DOHH2 (cell line): ENCODE results near the gene CKB.

Experiments used
- EZH2phosphoT487 ChIP-seq: fragments of 200-600 bp; sonication (generic); IDR thresholded peaks from 2 replicates; pipeline ENCODE4 v1.6.1; 2017; ENCODE audit warnings: borderline replicate concordance, mild to moderate bottlenecking, antibody characterized with exemption, low read length, moderate library complexity, mixed read lengths
- TF ChIP-seq, protein P1 (sequence below): fragments of 200-600 bp; sonication (generic); IDR thresholded peaks from one replicate; pipeline ENCODE4 v1.5.1; 2014; ENCODE audit warnings: antibody characterized with exemption, mild to moderate bottlenecking, low read depth, low read length; ENCODE audit not compliant: poor library complexity, severe bottlenecking

DNA sequence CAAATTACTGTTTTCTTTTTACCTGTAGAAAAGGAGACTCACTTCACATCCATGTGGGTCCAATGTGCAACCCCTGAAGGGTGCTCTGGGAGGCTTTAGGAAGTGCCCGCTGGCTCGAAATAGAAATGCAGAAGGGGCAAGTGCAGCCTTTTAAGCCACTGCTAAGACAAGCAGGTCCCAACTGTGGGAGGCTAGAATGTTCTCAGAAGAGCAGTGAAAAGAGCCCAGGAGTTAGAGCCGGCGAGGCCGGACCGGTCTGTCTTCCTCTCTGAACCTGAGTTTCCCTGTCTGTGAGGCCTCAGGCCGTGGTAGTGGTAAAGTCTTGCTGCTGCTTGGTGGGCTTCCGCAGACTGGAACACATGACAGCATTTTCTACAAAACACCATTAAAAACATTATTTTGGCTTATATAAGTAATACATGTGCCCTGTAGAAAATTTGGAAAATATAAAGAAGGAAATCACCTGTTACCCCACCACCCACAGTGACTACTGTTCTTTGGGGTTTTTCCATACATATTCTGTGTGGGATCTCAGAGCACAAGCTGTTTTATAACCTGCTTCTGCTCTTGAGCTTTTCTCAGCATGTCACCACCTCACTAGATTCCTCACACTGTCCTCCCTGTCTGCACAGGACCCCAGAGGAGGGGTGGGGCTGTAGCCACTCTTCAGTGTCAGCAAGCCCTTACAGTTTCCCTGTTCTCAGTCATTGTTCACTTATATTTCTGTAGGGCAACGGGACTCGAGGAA, 6.0 kb downstream of the CKB start:
- TF ChIP-seq, protein P1, sequence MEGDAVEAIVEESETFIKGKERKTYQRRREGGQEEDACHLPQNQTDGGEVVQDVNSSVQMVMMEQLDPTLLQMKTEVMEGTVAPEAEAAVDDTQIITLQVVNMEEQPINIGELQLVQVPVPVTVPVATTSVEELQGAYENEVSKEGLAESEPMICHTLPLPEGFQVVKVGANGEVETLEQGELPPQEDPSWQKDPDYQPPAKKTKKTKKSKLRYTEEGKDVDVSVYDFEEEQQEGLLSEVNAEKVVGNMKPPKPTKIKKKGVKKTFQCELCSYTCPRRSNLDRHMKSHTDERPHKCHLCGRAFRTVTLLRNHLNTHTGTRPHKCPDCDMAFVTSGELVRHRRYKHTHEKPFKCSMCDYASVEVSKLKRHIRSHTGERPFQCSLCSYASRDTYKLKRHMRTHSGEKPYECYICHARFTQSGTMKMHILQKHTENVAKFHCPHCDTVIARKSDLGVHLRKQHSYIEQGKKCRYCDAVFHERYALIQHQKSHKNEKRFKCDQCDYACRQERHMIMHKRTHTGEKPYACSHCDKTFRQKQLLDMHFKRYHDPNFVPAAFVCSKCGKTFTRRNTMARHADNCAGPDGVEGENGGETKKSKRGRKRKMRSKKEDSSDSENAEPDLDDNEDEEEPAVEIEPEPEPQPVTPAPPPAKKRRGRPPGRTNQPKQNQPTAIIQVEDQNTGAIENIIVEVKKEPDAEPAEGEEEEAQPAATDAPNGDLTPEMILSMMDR: no peak
- TF ChIP-seq EZH2phosphoT487: no peak
